Gastrocnemius medialis (tissue), 4 donors: ENCODE results near the gene RNASET2.

Experiments used
- POLR2A ChIP-seq, 2 donors: fragments of 450-650 bp; IDR thresholded peaks; one replicate each; pipeline ENCODE4 v1.6.1; 2017; ENCODE audit warnings: antibody characterized with exemption in 2 of 2, mild to moderate bottlenecking in 2 of 2, moderate library complexity in 2 of 2
- TF ChIP-seq, protein P1 (sequence below), 5 experiments: fragments of 450-650 bp in 3 of 5; fragments of 200-600 bp in 2 of 5; sonication (generic) in 2 of 5; IDR thresholded peaks in 4 of 5; conservative IDR thresholded peaks in 1 of 5; 1 replicate in 4 of 5; 2 replicates in 1 of 5; pipeline ENCODE4 v1.5.1; 2016 to 2019; ENCODE audit warnings: antibody characterized with exemption in 5 of 5, mild to moderate bottlenecking in 3 of 5, moderate library complexity in 3 of 5

GRCh38 chr6:166944666-166945256, 11.6 kb downstream of the RNASET2 start:
- TF ChIP-seq, protein P1, sequence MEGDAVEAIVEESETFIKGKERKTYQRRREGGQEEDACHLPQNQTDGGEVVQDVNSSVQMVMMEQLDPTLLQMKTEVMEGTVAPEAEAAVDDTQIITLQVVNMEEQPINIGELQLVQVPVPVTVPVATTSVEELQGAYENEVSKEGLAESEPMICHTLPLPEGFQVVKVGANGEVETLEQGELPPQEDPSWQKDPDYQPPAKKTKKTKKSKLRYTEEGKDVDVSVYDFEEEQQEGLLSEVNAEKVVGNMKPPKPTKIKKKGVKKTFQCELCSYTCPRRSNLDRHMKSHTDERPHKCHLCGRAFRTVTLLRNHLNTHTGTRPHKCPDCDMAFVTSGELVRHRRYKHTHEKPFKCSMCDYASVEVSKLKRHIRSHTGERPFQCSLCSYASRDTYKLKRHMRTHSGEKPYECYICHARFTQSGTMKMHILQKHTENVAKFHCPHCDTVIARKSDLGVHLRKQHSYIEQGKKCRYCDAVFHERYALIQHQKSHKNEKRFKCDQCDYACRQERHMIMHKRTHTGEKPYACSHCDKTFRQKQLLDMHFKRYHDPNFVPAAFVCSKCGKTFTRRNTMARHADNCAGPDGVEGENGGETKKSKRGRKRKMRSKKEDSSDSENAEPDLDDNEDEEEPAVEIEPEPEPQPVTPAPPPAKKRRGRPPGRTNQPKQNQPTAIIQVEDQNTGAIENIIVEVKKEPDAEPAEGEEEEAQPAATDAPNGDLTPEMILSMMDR (IDR thresholded peaks at IDR 0.05 in 4 of 5, conservative IDR thresholded peaks at IDR 0.05 in 1 of 5), result no peak
- TF ChIP-seq POLR2A (IDR thresholded peaks at IDR 0.05), result no peak
